Loucy (cell line): ENCODE data around the gene BMP6.

Source experiments
- H2AFZ ChIP-seq: fragments of 200-600 bp; sonication (generic); 2 replicates; pipeline ENCODE4 v1.6.0; 2016; ENCODE audit warnings: antibody characterized with exemption, mild to moderate bottlenecking, low read length, moderate library complexity
- H3F3A ChIP-seq: fragments of 200-600 bp; 2 replicates; pipeline ENCODE4 v1.6.0; 2016; ENCODE audit warnings: antibody characterized with exemption, low read depth, mild to moderate bottlenecking
- H3K27me3 ChIP-seq: fragments of 200-600 bp; sonication (generic); 2 replicates; pipeline ENCODE4 v1.6.1; 2014; ENCODE audit warnings: low read length, mild to moderate bottlenecking; ENCODE audit not compliant: insufficient read depth, poor library complexity, severe bottlenecking
- H3K36me3 ChIP-seq: fragments of 200-600 bp; sonication (generic); 2 replicates; pipeline ENCODE4 v1.6.1; 2016; ENCODE audit warnings: low read length; ENCODE audit not compliant: insufficient read depth
- H3K4me1 ChIP-seq: fragments of 200-600 bp; sonication (generic); 2 replicates; pipeline ENCODE4 v1.5.1; 2014; ENCODE audit warnings: low read length, mild to moderate bottlenecking; ENCODE audit not compliant: insufficient read depth, poor library complexity, severe bottlenecking
- H3K4me2 ChIP-seq: fragments of 200-600 bp; sonication (generic); 2 replicates; pipeline ENCODE4 v1.6.0; 2014; ENCODE audit warnings: antibody characterized with exemption, low read length, low read depth, mild to moderate bottlenecking; ENCODE audit not compliant: poor library complexity, severe bottlenecking
- H3K4me3 ChIP-seq: fragments of 200-600 bp; sonication (generic); 2 replicates; pipeline ENCODE4 v1.5.1; 2014; ENCODE audit warnings: low read length, mild to moderate bottlenecking, mixed read lengths; ENCODE audit not compliant: poor library complexity, severe bottlenecking
- H3K79me2 ChIP-seq: fragments of 200-600 bp; sonication (generic); 2 replicates; pipeline ENCODE4 v1.6.1; 2014; ENCODE audit warnings: low read length; ENCODE audit not compliant: insufficient read depth
- H3K9ac ChIP-seq: fragments of 200-600 bp; sonication (generic); 2 replicates; pipeline ENCODE4 v1.6.0; 2014; ENCODE audit warnings: mild to moderate bottlenecking, low read depth, low read length, moderate library complexity; ENCODE audit not compliant: poor library complexity, severe bottlenecking
- H3K9me2 ChIP-seq: fragments of 200-600 bp; sonication (generic); replicated peaks from 2 replicates; pipeline ENCODE4 v1.6.1; 2016; ENCODE audit warnings: low read depth, low read length, mixed read lengths
- H3K9me3 ChIP-seq: fragments of 200-600 bp; sonication (generic); 2 replicates; pipeline ENCODE4 v1.6.1; 2014; ENCODE audit warnings: mild to moderate bottlenecking, antibody characterized with exemption, low read length, low read depth; ENCODE audit not compliant: insufficient read depth
- H4K20me1 ChIP-seq: fragments of 200-600 bp; sonication (generic); 2 replicates; pipeline ENCODE4 v1.6.0; 2014; ENCODE audit warnings: antibody characterized with exemption, low read length, mild to moderate bottlenecking; ENCODE audit not compliant: insufficient read depth, poor library complexity, severe bottlenecking
- CTCF ChIP-seq: fragments of 200-600 bp; sonication (generic); conservative IDR thresholded peaks from 2 replicates; pipeline ENCODE4 v1.5.1; 2014; ENCODE audit warnings: mild to moderate bottlenecking, antibody characterized with exemption, low read length
- EZH2phosphoT487 ChIP-seq: fragments of 200-600 bp; IDR thresholded peaks from 2 replicates; pipeline ENCODE4 v1.6.1; 2018; ENCODE audit warnings: antibody characterized with exemption, mild to moderate bottlenecking, moderate library complexity, borderline replicate concordance

BMP6 gene

GRCh38 chr6:7912024-7912423 lies 186.1 kb downstream of the BMP6 start:
- H3K9ac ChIP-seq = no peak overlapping the region
- no peaks in the 10 kb centered on the region for H3K27me3 ChIP-seq
- H3K9me2 ChIP-seq = no peaks in the 10 kb centered on the region
- no peaks in the 10 kb centered on the region for H3K9me3 ChIP-seq
- H3K4me2 ChIP-seq = no peak overlapping the region
- H3K79me2 ChIP-seq = peaks cover 30% of the 10 kb centered on the region
- H3F3A ChIP-seq = no peaks in the 10 kb centered on the region; the same call in 1 of the 2 replicates
- TF ChIP-seq EZH2phosphoT487 = no peak
- no peak for TF ChIP-seq CTCF
- H3K4me3 ChIP-seq = no peak overlapping the region
- H2AFZ ChIP-seq = no peak overlapping the region
- H3K4me1 ChIP-seq = peaks cover 36% of the 10 kb centered on the region
- peaks cover 24% of the 10 kb centered on the region for H4K20me1 ChIP-seq
- H3K36me3 ChIP-seq = no peaks in the 10 kb centered on the region

- H3K27me3 ChIP-seq = no peaks in the 10 kb centered on the region
- H3F3A ChIP-seq = no peaks in the 10 kb centered on the region; the same call in 1 of the 2 replicates
- H3K9me3 ChIP-seq = no peaks in the 10 kb centered on the region
- no peak overlapping the region for H2AFZ ChIP-seq
- peaks cover 21% of the 10 kb centered on the region for H3K79me2 ChIP-seq
- no peak overlapping the region for H3K4me3 ChIP-seq
- H3K36me3 ChIP-seq = no peaks in the 10 kb centered on the region
- H3K9me2 ChIP-seq = no peaks in the 10 kb centered on the region
- H3K9ac ChIP-seq = no peak overlapping the region
- peaks cover 15% of the 10 kb centered on the region for H4K20me1 ChIP-seq
- peaks cover 27% of the 10 kb centered on the region for H3K4me1 ChIP-seq
- TF ChIP-seq EZH2phosphoT487 (no peak), CTCF (no peak)
- H3K4me2 ChIP-seq = no peak overlapping the region
Measured at GRCh38 chr6:7912736-7913517, 187.0 kb downstream of the BMP6 start.

DNA sequence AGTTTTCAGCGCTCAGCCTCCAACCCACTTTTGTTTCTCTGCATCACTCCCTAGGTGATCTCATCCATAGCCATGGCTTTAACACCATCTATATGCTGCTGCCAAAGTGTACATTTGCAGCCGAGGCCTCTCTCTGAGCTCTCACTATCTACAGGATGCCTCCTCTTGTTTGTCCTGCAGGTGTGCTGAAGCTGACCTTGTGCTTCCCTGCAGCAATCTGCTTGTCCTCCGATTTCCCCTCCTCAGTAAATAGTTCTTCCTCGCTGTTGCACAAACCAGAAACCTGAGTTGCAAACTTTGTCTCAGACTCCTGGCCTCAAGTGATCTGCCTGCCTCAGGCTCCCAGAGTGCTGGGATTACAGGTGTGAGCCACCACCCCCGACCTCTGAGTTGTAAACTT lies 188.4 kb downstream of the BMP6 start:
- Histone ChIP-seq H3K9me3 (no peaks in the 10 kb centered on the region), H3K9me2 (no peaks in the 10 kb centered on the region), H2AFZ (no peak overlapping the region), H3K9ac (no peak overlapping the region), H4K20me1 (peaks cover 3% of the 10 kb centered on the region), H3K4me3 (no peak overlapping the region), H3F3A (no peaks in the 10 kb centered on the region; the same call in 1 of the 2 replicates), H3K79me2 (peaks cover 7% of the 10 kb centered on the region), H3K27me3 (no peaks in the 10 kb centered on the region), H3K36me3 (no peaks in the 10 kb centered on the region), H3K4me1 (peaks cover 13% of the 10 kb centered on the region), H3K4me2 (no peak overlapping the region)
- TF ChIP-seq CTCF = no peak
- no peak for TF ChIP-seq EZH2phosphoT487
